ENCODE data around the gene FHL2.

Gene FHL2

DNA sequence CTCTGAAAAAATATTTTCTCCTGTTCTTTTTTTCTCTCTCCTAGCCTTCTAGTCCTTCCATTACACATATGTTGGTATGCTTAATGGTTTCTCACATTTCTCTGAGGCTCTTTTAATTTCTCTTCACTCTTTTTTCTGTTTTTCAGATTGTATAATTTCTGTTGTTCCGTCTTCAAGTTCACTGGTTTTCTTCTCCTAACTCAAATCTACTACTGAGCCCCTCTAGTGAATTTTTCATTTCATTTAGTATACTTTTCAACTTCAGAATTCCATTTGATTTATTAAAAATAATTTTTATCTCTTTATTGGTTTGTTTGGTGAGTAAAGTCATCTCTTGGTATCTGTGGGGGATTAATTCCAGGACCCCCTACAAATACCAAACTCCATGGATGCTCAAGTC lies 41.7 kb downstream of the FHL2 start:
- peaks cover 20% of the 10 kb centered on the region for H3K36me3 ChIP-seq (ENCODE audit: control insufficient read depth, low read length)
- H3K9me2 ChIP-seq (replicated peaks; ENCODE audit: control insufficient read depth, low read length) = no peaks in the 10 kb centered on the region
- no peaks in the 10 kb centered on the region for H3K79me2 ChIP-seq (ENCODE audit: control insufficient read depth, low read length)
- no peaks in the 10 kb centered on the region for H3F3A ChIP-seq (ENCODE audit: control insufficient read depth, insufficient read depth)
- TF ChIP-seq, protein P1, sequence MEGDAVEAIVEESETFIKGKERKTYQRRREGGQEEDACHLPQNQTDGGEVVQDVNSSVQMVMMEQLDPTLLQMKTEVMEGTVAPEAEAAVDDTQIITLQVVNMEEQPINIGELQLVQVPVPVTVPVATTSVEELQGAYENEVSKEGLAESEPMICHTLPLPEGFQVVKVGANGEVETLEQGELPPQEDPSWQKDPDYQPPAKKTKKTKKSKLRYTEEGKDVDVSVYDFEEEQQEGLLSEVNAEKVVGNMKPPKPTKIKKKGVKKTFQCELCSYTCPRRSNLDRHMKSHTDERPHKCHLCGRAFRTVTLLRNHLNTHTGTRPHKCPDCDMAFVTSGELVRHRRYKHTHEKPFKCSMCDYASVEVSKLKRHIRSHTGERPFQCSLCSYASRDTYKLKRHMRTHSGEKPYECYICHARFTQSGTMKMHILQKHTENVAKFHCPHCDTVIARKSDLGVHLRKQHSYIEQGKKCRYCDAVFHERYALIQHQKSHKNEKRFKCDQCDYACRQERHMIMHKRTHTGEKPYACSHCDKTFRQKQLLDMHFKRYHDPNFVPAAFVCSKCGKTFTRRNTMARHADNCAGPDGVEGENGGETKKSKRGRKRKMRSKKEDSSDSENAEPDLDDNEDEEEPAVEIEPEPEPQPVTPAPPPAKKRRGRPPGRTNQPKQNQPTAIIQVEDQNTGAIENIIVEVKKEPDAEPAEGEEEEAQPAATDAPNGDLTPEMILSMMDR (IDR thresholded peaks at IDR 0.05; ENCODE audit: low read depth, low read length, poor library complexity, severe bottlenecking) = no peak
- no peak for TF ChIP-seq EZH2phosphoT487 (IDR thresholded peaks at IDR 0.05; ENCODE audit: borderline replicate concordance, low read length)
- no peak overlapping the region for H3K27ac ChIP-seq (ENCODE audit: low read depth, low read length)
- H3K4me3 ChIP-seq (ENCODE audit: low read length) = no peak overlapping the region
- H3K4me1 ChIP-seq (ENCODE audit: control insufficient read depth, low read length) = no peaks in the 10 kb centered on the region
- H3K4me2 ChIP-seq (ENCODE audit: low read length) = no peak overlapping the region
- H3K9me3 ChIP-seq (ENCODE audit: control insufficient read depth, insufficient read depth, low read length) = no peaks in the 10 kb centered on the region
- H4K20me1 ChIP-seq (ENCODE audit: control insufficient read depth, insufficient read depth, low read depth, low read length) = no peaks in the 10 kb centered on the region
- H3K27me3 ChIP-seq (ENCODE audit: control insufficient read depth, low read length) = no peaks in the 10 kb centered on the region

DNA sequence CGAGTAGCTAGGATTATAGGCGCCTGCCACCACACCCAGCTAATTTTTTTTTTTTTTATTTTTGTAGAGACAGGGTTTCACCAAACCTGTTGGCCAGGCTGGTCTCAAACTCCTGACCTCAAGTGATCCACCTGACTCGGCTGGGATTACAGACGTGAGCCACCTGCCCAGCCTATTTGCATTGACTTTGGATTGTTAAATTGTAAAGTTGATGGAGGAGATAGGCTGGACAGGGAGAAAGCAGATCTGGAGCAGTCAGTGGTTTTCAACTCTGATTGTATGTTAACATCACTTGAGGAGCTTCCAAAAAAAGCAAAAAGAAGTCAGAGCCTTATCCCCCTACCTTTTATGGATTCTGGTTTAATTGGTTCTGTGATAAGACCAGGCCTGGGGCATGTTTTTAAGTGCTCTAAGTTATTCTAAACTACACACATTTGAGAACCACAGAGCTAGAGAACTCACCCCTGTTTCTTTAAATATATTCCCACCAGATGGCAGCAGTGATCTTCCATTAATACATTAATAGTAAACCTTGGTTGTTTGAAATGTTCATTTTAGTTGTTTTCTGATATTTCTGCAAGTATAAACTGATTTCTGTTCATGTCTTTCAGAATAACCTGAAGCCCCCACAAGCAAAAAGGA lies 54.0 kb downstream of the FHL2 start:
- Histone ChIP-seq H3K4me3 (ENCODE audit: low read length) (no peak overlapping the region), H3K27ac (ENCODE audit: low read depth, low read length) (no peak overlapping the region), H3K4me2 (ENCODE audit: low read length) (no peak overlapping the region), H3K4me1 (ENCODE audit: control insufficient read depth, low read length) (no peaks in the 10 kb centered on the region), H4K20me1 (ENCODE audit: control insufficient read depth, insufficient read depth, low read depth, low read length) (no peaks in the 10 kb centered on the region), H3K27me3 (ENCODE audit: control insufficient read depth, low read length) (no peaks in the 10 kb centered on the region), H3F3A (ENCODE audit: control insufficient read depth, insufficient read depth) (no peaks in the 10 kb centered on the region), H3K36me3 (ENCODE audit: control insufficient read depth, low read length) (peaks cover 90% of the 10 kb centered on the region), H3K79me2 (ENCODE audit: control insufficient read depth, low read length) (peaks cover 19% of the 10 kb centered on the region), H3K9me2 (replicated peaks; ENCODE audit: control insufficient read depth, low read length) (no peaks in the 10 kb centered on the region), H3K9me3 (ENCODE audit: control insufficient read depth, insufficient read depth, low read length) (no peaks in the 10 kb centered on the region)
- no peak for TF ChIP-seq EZH2phosphoT487 (IDR thresholded peaks at IDR 0.05; ENCODE audit: borderline replicate concordance, low read length)
- TF ChIP-seq, protein P1 (IDR thresholded peaks at IDR 0.05; ENCODE audit: low read depth, low read length, poor library complexity, severe bottlenecking) = peak; percentile 49

DNA sequence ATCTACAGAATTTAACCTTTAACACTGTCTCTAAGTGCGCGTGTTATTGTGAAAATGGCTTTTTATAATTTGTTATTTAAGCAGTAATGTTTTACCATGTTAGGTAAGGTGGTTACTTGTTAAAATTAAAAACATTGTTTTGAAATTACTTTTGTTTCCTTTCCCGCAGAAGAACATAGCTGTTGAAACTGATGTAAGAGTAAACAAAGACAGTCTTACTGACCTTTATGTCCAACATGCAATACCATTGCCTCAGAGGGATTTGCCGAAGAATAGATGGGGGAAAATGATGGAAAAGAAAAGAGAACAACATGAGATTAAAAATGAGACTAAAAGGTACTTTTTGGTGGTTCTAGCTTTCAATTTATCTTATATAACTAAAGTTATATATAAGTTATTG lies 59.4 kb downstream of the FHL2 start:
- H3K9me3 ChIP-seq (ENCODE audit: control insufficient read depth, insufficient read depth, low read length) = no peaks in the 10 kb centered on the region
- no peak overlapping the region for H3K4me3 ChIP-seq (ENCODE audit: low read length)
- peaks cover 18% of the 10 kb centered on the region for H3K4me1 ChIP-seq (ENCODE audit: control insufficient read depth, low read length)
- no peak overlapping the region for H3K27ac ChIP-seq (ENCODE audit: low read depth, low read length)
- H3K36me3 ChIP-seq (ENCODE audit: control insufficient read depth, low read length) = peaks cover 59% of the 10 kb centered on the region
- H3K79me2 ChIP-seq (ENCODE audit: control insufficient read depth, low read length) = peaks cover 66% of the 10 kb centered on the region
- TF ChIP-seq, protein P1 (IDR thresholded peaks at IDR 0.05; ENCODE audit: low read depth, low read length, poor library complexity, severe bottlenecking) = no peak
- TF ChIP-seq EZH2phosphoT487 (IDR thresholded peaks at IDR 0.05; ENCODE audit: borderline replicate concordance, low read length) = no peak
- no peaks in the 10 kb centered on the region; the same call in 1 of the 2 replicates for H4K20me1 ChIP-seq (ENCODE audit: control insufficient read depth, insufficient read depth, low read depth, low read length)
- no peaks in the 10 kb centered on the region for H3K27me3 ChIP-seq (ENCODE audit: control insufficient read depth, low read length)
- H3K4me2 ChIP-seq (ENCODE audit: low read length) = peak overlapping the region; percentile 89; the same call in 1 of the 2 replicates
- no peaks in the 10 kb centered on the region for H3K9me2 ChIP-seq (replicated peaks; ENCODE audit: control insufficient read depth, low read length)
- H3F3A ChIP-seq (ENCODE audit: control insufficient read depth, insufficient read depth) = no peaks in the 10 kb centered on the region

Data from DOHH2 (cell line).